Large intestine (tissue), 3 donors: ENCODE measurements around the gene NPIPA2. TPM values are rescaled to one million over a fixed set of nuclear protein-coding genes. Genes with fewer than 3 reads are reported as not detected.
"Not testable (repeated sequence)": the region's sequence is repeated elsewhere in the genome, so short reads cannot be mapped to it uniquely, and the experiment has no call there.

Experiments
- DNase-seq, 2 donors: peaks; one replicate each; pipeline versions ENCODE4 v3.0.0 to v3.0.0-alpha.2; 2013
- H3K27ac ChIP-seq: one replicate; pipeline ENCODE4 v1.5.1; 2013; ENCODE audit warnings: low read length
- H3K27me3 ChIP-seq: 2 replicates; pipeline ENCODE4 v1.6.1; 2013; ENCODE audit warnings: low read length; ENCODE audit not compliant: control insufficient read depth, insufficient read depth
- H3K36me3 ChIP-seq: 2 replicates; pipeline ENCODE4 v1.6.1; 2013; ENCODE audit warnings: low read length; ENCODE audit not compliant: control insufficient read depth, insufficient read depth
- H3K4me1 ChIP-seq: one replicate; pipeline ENCODE4 v1.6.1; 2013; ENCODE audit warnings: low read length; ENCODE audit not compliant: control insufficient read depth, insufficient read depth
- H3K4me3 ChIP-seq: one replicate; pipeline ENCODE4 v1.5.1; 2013; ENCODE audit warnings: low read length
- H3K9me3 ChIP-seq: one replicate; pipeline ENCODE4 v1.6.1; 2013; ENCODE audit warnings: mild to moderate bottlenecking, low read depth, low read length, moderate library complexity; ENCODE audit not compliant: control insufficient read depth
- WGBS: methylation state at CpG from one replicate; pipeline ENCODE4 v1.1.5; 2013; ENCODE audit warnings: low lambda C conversion rate; ENCODE audit not compliant: insufficient coverage; 5-methylcytosine and 5-hydroxymethylcytosine counted together
- polyA plus RNA-seq: library from polyadenylated mRNA; unstranded; fragments of 120-200 nt; gene quantifications from one replicate; pipeline ENCODE4 v1.2.1, GENCODE V29; 2013

Gene NPIPA2
- polyA plus RNA-seq, 1 donor = 0.63 TPM

GRCh38 chr16:14776763-14777162 lies 34.4 kb downstream of the NPIPA2 start:
- H3K9me3 ChIP-seq, H3K27me3 ChIP-seq, H3K36me3 ChIP-seq, H3K4me3 ChIP-seq, H3K27ac ChIP-seq, DNase-seq, H3K4me1 ChIP-seq: not testable (repeated sequence)
- no CpG with 5 or more reads among the region's 6 CpGs for WGBS

GRCh38 chr16:14779368-14779877 lies 37.1 kb downstream of the NPIPA2 start:
- not testable (repeated sequence) for H3K36me3 ChIP-seq, H3K4me1 ChIP-seq, H3K27ac ChIP-seq, DNase-seq, H3K27me3 ChIP-seq, H3K9me3 ChIP-seq, H3K4me3 ChIP-seq
- WGBS = no CpG with 5 or more reads among the region's 11 CpGs

GRCh38 chr16:14786180-14786579 lies 43.8 kb downstream of the NPIPA2 start:
- H3K4me3 ChIP-seq, H3K9me3 ChIP-seq, H3K27me3 ChIP-seq, H3K4me1 ChIP-seq, H3K36me3 ChIP-seq, H3K27ac ChIP-seq, DNase-seq: not testable (repeated sequence)
- no CpG with 5 or more reads among the region's 1 CpG for WGBS

GRCh38 chr16:14789577-14789976 lies 47.2 kb downstream of the NPIPA2 start:
- H3K27ac ChIP-seq, H3K4me1 ChIP-seq, H3K36me3 ChIP-seq, H3K9me3 ChIP-seq, H3K27me3 ChIP-seq, H3K4me3 ChIP-seq, DNase-seq: not testable (repeated sequence)
- no CpG with 5 or more reads among the region's 5 CpGs for WGBS

- H3K9me3 ChIP-seq, H3K27ac ChIP-seq, H3K4me3 ChIP-seq, H3K4me1 ChIP-seq, H3K27me3 ChIP-seq, H3K36me3 ChIP-seq, DNase-seq: not testable (repeated sequence)
- no CpG with 5 or more reads among the region's 7 CpGs for WGBS
Measured at GRCh38 chr16:14790320-14790956, 48.1 kb downstream of the NPIPA2 start.

GRCh38 chr16:14792914-14793313 lies 50.6 kb downstream of the NPIPA2 start:
- not testable (repeated sequence) for H3K27me3 ChIP-seq, H3K36me3 ChIP-seq, H3K4me1 ChIP-seq, H3K4me3 ChIP-seq, H3K9me3 ChIP-seq, DNase-seq, H3K27ac ChIP-seq
- WGBS = no CpG with 5 or more reads among the region's 2 CpGs

GRCh38 chr16:14797558-14797957 lies 55.2 kb downstream of the NPIPA2 start:
- not testable (repeated sequence) for H3K36me3 ChIP-seq, H3K4me1 ChIP-seq, H3K27me3 ChIP-seq, H3K27ac ChIP-seq, H3K9me3 ChIP-seq, DNase-seq, H3K4me3 ChIP-seq
- no CpG with 5 or more reads among the region's 2 CpGs for WGBS

- not testable (repeated sequence) for DNase-seq, H3K27ac ChIP-seq, H3K4me1 ChIP-seq, H3K36me3 ChIP-seq, H3K9me3 ChIP-seq, H3K4me3 ChIP-seq, H3K27me3 ChIP-seq
- WGBS = no CpG with 5 or more reads among the region's 2 CpGs
Measured at GRCh38 chr16:14803577-14803976, 61.2 kb downstream of the NPIPA2 start.

GRCh38 chr16:14807184-14807678 lies 64.9 kb downstream of the NPIPA2 start:
- not testable (repeated sequence) for H3K9me3 ChIP-seq, H3K4me3 ChIP-seq, H3K27ac ChIP-seq, H3K36me3 ChIP-seq, H3K4me1 ChIP-seq, DNase-seq, H3K27me3 ChIP-seq
- WGBS = no CpG with 5 or more reads among the region's 3 CpGs

- not testable (repeated sequence) for H3K4me1 ChIP-seq, H3K27me3 ChIP-seq, H3K9me3 ChIP-seq, DNase-seq, H3K36me3 ChIP-seq, H3K4me3 ChIP-seq, H3K27ac ChIP-seq
- WGBS = no CpG with 5 or more reads among the region's 3 CpGs
Measured at GRCh38 chr16:14813890-14814289, 71.6 kb downstream of the NPIPA2 start.
